MCF 10A (cell line): Measurements from ENCODE around the gene CRTAC1. TPM values are rescaled to one million over a fixed set of nuclear protein-coding genes. Genes with fewer than 3 reads are reported as not detected.

Experiments used
- BruUV-seq: library from RNA; stranded (reverse); fragments of 400-500 nt; replicated peaks from 2 replicates; lab custom pipeline; 2021; lab: Mats Ljungman, UMichigan
- CTCF ChIA-PET: fragments of 300-600 bp; sonication (Branson Sonifier 250); formaldehyde crosslinking; extraction: SDS; loops from one replicate; lab custom pipeline; 2021; ENCODE audit warnings: antibody characterized with exemption, inconsistent platforms; lab: Yijun Ruan, JAX
- POLR2A ChIA-PET: fragments of 300-600, 350-650 bp; sonication (Branson Sonifier 250); formaldehyde crosslinking; extraction: SDS; loops from one replicate; lab custom pipeline; 2020; ENCODE audit warnings: antibody characterized with exemption, inconsistent platforms; lab: Yijun Ruan, JAX
- DNase-seq: peaks from one replicate; pipeline ENCODE4 v3.0.0-alpha.2; 2018; ENCODE audit not compliant: unreplicated experiment
- H3K27ac Mint-ChIP-seq: one replicate; pipeline ENCODE4 v1.8.0; 2022; ENCODE audit warnings: mild to moderate bottlenecking, low read depth, mixed read lengths; ENCODE audit not compliant: unreplicated experiment
- H3K27me3 Mint-ChIP-seq: one replicate; pipeline ENCODE4 v1.8.0; 2022; ENCODE audit warnings: mixed read lengths; ENCODE audit not compliant: insufficient read depth, unreplicated experiment
- H3K36me3 Mint-ChIP-seq: one replicate; pipeline ENCODE4 v1.8.0; 2022; ENCODE audit warnings: mild to moderate bottlenecking, moderate library complexity, mixed read lengths; ENCODE audit not compliant: insufficient read depth, unreplicated experiment
- H3K4me1 Mint-ChIP-seq: one replicate; pipeline ENCODE4 v1.8.0; 2022; ENCODE audit warnings: mixed read lengths; ENCODE audit not compliant: insufficient read depth, unreplicated experiment
- H3K4me3 Mint-ChIP-seq: one replicate; pipeline ENCODE4 v1.8.0; 2022; ENCODE audit warnings: mild to moderate bottlenecking, moderate library complexity, mixed read lengths; ENCODE audit not compliant: unreplicated experiment
- H3K9me3 Mint-ChIP-seq: one replicate; pipeline ENCODE4 v1.8.0; 2022; ENCODE audit warnings: mixed read lengths; ENCODE audit not compliant: unreplicated experiment
- CTCF ChIP-seq: fragments of 200-600 bp; IDR thresholded peaks from one replicate; pipeline ENCODE4 v1.8.0; 2022; ENCODE audit warnings: antibody characterized with exemption, mild to moderate bottlenecking; ENCODE audit not compliant: unreplicated experiment
- intact Hi-C: fragments of 100-400 bp; cut with micrococcal nuclease; formaldehyde crosslinking; loops from 2 replicates; pipeline ENCODE4 v1.14.1; 2022
- total RNA-seq: library from RNA; stranded (reverse); gene quantifications from 2 replicates; pipeline ENCODE4 v1.2.3, GENCODE V29; 2022

CRTAC1 gene
- total RNA-seq, 1 experiment from 2014 or later = not detected

GRCh38 chr10:97828721-97829120, 201.7 kb downstream of the CRTAC1 start:
- TF ChIP-seq CTCF = no peak
- BruUV-seq = no TSS peak
- DNase-seq = no peak
- CTCF ChIA-PET = no interaction called here
- POLR2A ChIA-PET = no interaction called here
- no peak overlapping the region for H3K27ac Mint-ChIP-seq
- no peaks in the 10 kb centered on the region for H3K4me1 Mint-ChIP-seq
- no peaks in the 10 kb centered on the region for H3K9me3 Mint-ChIP-seq
- no peaks in the 10 kb centered on the region for H3K36me3 Mint-ChIP-seq
- H3K27me3 Mint-ChIP-seq = peaks cover 18% of the 10 kb centered on the region
- intact Hi-C loops = no loop called here
- no peak overlapping the region for H3K4me3 Mint-ChIP-seq

- no TSS peak for BruUV-seq
- no peak overlapping the region for H3K4me3 Mint-ChIP-seq
- H3K4me1 Mint-ChIP-seq = no peaks in the 10 kb centered on the region
- H3K27me3 Mint-ChIP-seq = peaks cover 11% of the 10 kb centered on the region
- intact Hi-C loops = no loop called here
- H3K9me3 Mint-ChIP-seq = no peaks in the 10 kb centered on the region
- CTCF ChIA-PET = interaction anchor here (0.6 to 1.3 kb wide), 4 partner anchors 13 to 126 kb away, joined by 3 to 6 read pairs (median 3); no protein-coding TSS in a partner anchor
- DNase-seq = peak; percentile 59
- no peaks in the 10 kb centered on the region for H3K36me3 Mint-ChIP-seq
- POLR2A ChIA-PET = no interaction called here
- TF ChIP-seq CTCF = no peak
- no peak overlapping the region for H3K27ac Mint-ChIP-seq
Measured at GRCh38 chr10:97827702-97828291, 202.6 kb downstream of the CRTAC1 start.

- H3K9me3 Mint-ChIP-seq = no peaks in the 10 kb centered on the region
- CTCF ChIA-PET = interaction anchor here (0.9 to 1.3 kb wide), 4 partner anchors 35 to 125 kb away, joined by 3 to 6 read pairs (median 5); no protein-coding TSS in a partner anchor
- no peak overlapping the region for H3K4me3 Mint-ChIP-seq
- H3K27ac Mint-ChIP-seq = no peak overlapping the region
- POLR2A ChIA-PET = no interaction called here
- peaks cover 7% of the 10 kb centered on the region for H3K27me3 Mint-ChIP-seq
- BruUV-seq = no TSS peak
- no peaks in the 10 kb centered on the region for H3K36me3 Mint-ChIP-seq
- DNase-seq = no peak
- intact Hi-C loops = no loop called here
- H3K4me1 Mint-ChIP-seq = no peaks in the 10 kb centered on the region
- TF ChIP-seq CTCF = no peak
Measured at GRCh38 chr10:97826892-97827291, 203.5 kb downstream of the CRTAC1 start.

GRCh38 chr10:97825020-97825760, 205.2 kb downstream of the CRTAC1 start:
- Mint-ChIP-seq H3K4me1 (no peaks in the 10 kb centered on the region), H3K9me3 (no peaks in the 10 kb centered on the region), H3K4me3 (no peak overlapping the region), H3K36me3 (no peaks in the 10 kb centered on the region), H3K27me3 (no peaks in the 10 kb centered on the region), H3K27ac (no peak overlapping the region)
- CTCF ChIA-PET = no interaction called here
- DNase-seq = no peak
- intact Hi-C loops = no loop called here
- POLR2A ChIA-PET = no interaction called here
- no peak for TF ChIP-seq CTCF
- no TSS peak for BruUV-seq
